HG03575 (cell line): Measurements from ENCODE around the gene OXSM.

Source experiments
- ATAC-seq: cut with Tn5 transposase; IDR thresholded peaks from one replicate; pipeline ENCODE4 v1.9.1; 2021; ENCODE audit not compliant: unreplicated experiment, insufficient number of reproducible peaks, low FRiP score; ENCODE audit errors: extremely low read depth

Gene OXSM

GRCh38 chr3:25789596-25790556, at the start of gene OXSM:
OXSM (plus strand) TSS chr3:25790090; CDS start chr3:25791021, 931 bp downstream.
- peak; percentile 72 for ATAC-seq

- ATAC-seq = no peak
Observed at GRCh38 chr3:25744470-25744869, 45.4 kb upstream of the OXSM start.

- ATAC-seq = no peak
Observed at GRCh38 chr3:25747033-25747432, 42.9 kb upstream of the OXSM start.

GRCh38 chr3:25748189-25748588, 41.7 kb upstream of the OXSM start:
- no peak for ATAC-seq

GRCh38 chr3:25749031-25749581, 40.8 kb upstream of the OXSM start:
- no peak for ATAC-seq

- ATAC-seq = no peak
Observed at GRCh38 chr3:25751048-25751447, 38.8 kb upstream of the OXSM start.

- ATAC-seq = no peak
Observed at GRCh38 chr3:25751725-25752124, 38.2 kb upstream of the OXSM start.

GRCh38 chr3:25768851-25769250, 21.0 kb upstream of the OXSM start:
- peak; percentile 88 for ATAC-seq

- peak; percentile 42 for ATAC-seq
Observed at GRCh38 chr3:25775936-25776335, 14.0 kb upstream of the OXSM start.

- no peak for ATAC-seq
Observed at GRCh38 chr3:25780618-25781017, 9.3 kb upstream of the OXSM start.

GRCh38 chr3:25781145-25781757, 8.6 kb upstream of the OXSM start:
- ATAC-seq = no peak

GRCh38 chr3:25781758-25782594, 7.9 kb upstream of the OXSM start:
- ATAC-seq = peak; percentile 47

- ATAC-seq = no peak
Observed at GRCh38 chr3:25782636-25782937, 7.3 kb upstream of the OXSM start.

- peak; percentile 29 for ATAC-seq
Observed at GRCh38 chr3:25782938-25783660, 6.8 kb upstream of the OXSM start, which contains the start of gene NGLY1. NGLY1 (minus strand) TSS chr3:25783443; CDS start chr3:25783390, 53 bp downstream.

- ATAC-seq = no peak
Observed at GRCh38 chr3:25783661-25784512, 6.0 kb upstream of the OXSM start.

GRCh38 chr3:25784971-25785370, 4.9 kb upstream of the OXSM start:
- ATAC-seq = no peak

GRCh38 chr3:25785826-25786225, 4.1 kb upstream of the OXSM start:
- ATAC-seq = no peak

GRCh38 chr3:25787689-25788088, 2.2 kb upstream of the OXSM start:
- ATAC-seq = no peak
